Lower leg skin (tissue), 3 donors: Measurements from ENCODE around the gene PRKCZ.

Source experiments
- CTCF ChIP-seq, 3 donors: fragments of 450-650 bp; IDR thresholded peaks; one replicate each; pipeline ENCODE4 v1.5.1; 2016; ENCODE audit warnings: antibody characterized with exemption in 3 of 3, mild to moderate bottlenecking in 3 of 3, moderate library complexity in 2 of 3
- POLR2A ChIP-seq, 2 donors: fragments of 450-650 bp; IDR thresholded peaks; one replicate each; pipeline ENCODE4 v1.6.1; 2016 to 2017; ENCODE audit warnings: antibody characterized with exemption in 2 of 2, mild to moderate bottlenecking in 1 of 2, moderate library complexity in 1 of 2

GRCh38 chr1:2125350-2126211, 75.4 kb downstream of the PRKCZ start:
- no peak for TF ChIP-seq POLR2A (IDR thresholded peaks at IDR 0.05)
- no peak for TF ChIP-seq CTCF (IDR thresholded peaks at IDR 0.05)
